GM12878 (cell line): ENCODE results near the gene COG4. TPM values are rescaled to one million over a fixed set of nuclear protein-coding genes. Genes with fewer than 3 reads are reported as not detected.
A peak's percentile ranks its signal among the peaks of the same experiment; 100 is the strongest.

Experiments used
- ATAC-seq: fragments of 200-7000 bp; cut with Tn5 transposase; 3 replicates; pipeline ENCODE4 v1.9.1; 2020; ENCODE audit warnings: mild to moderate bottlenecking, moderate library complexity
- BruUV-seq: library from RNA; stranded (reverse); fragments of 400-500 nt; replicated peaks from 2 replicates; lab custom pipeline; 2021; lab: Mats Ljungman, UMichigan
- CTCF ChIA-PET: fragments of 300-600 bp; sonication (Branson Sonifier 250); formaldehyde crosslinking; extraction: SDS; loops from one replicate; lab custom pipeline; 2021; ENCODE audit warnings: inconsistent platforms; lab: Yijun Ruan, JAX
- POLR2A ChIA-PET: fragments of 350-600 bp; formaldehyde crosslinking; extraction: SDS; loops from one replicate; lab custom pipeline; 2021; ENCODE audit warnings: inconsistent platforms; lab: Charles Lee
- RAD21 ChIA-PET: fragments of 300-600 bp; sonication (Branson Sonifier 250); formaldehyde crosslinking; loops from one replicate; lab custom pipeline; 2023; ENCODE audit warnings: antibody characterized with exemption; ENCODE audit not compliant: unreplicated experiment; lab: Charles Lee
- SMC1A ChIA-PET: fragments of 300-600 bp; sonication (Branson Sonifier 250); formaldehyde crosslinking; loops from one replicate; lab custom pipeline; 2023; ENCODE audit not compliant: unreplicated experiment, uncharacterized antibody; lab: Charles Lee
- DNase-seq: peaks from one replicate; pipeline ENCODE4 v3.0.0-alpha.2; 2011; ENCODE audit warnings: low read depth, low spot score
- FAIRE-seq: peaks from 3 replicates; lab custom pipeline; 2011; peaks lifted over from hg19 to GRCh38; lab: Jason Lieb, UNC
- H2AFZ ChIP-seq: 2 replicates; pipeline ENCODE4 v1.6.0; 2011; ENCODE audit warnings: low read depth, low read length, control low read depth; ENCODE audit not compliant: control insufficient read depth
- H3K27ac ChIP-seq: 2 replicates; pipeline ENCODE4 v1.5.1; 2011; ENCODE audit warnings: control low read depth; ENCODE audit not compliant: control insufficient read depth, insufficient read depth
- H3K27me3 ChIP-seq, 2 experiments: replicated peaks in 1 of 2; 2 replicates each; pipeline versions ENCODE4 v1.6.0 to v1.6.1; 2011; ENCODE audit warnings: low read length in 1 of 2; ENCODE audit not compliant: control insufficient read depth in 2 of 2, insufficient read depth in 2 of 2
- H3K36me3 ChIP-seq, 2 experiments: 2 replicates each; pipeline ENCODE4 v1.5.1; 2011; ENCODE audit warnings: low read length in 1 of 2; ENCODE audit not compliant: control insufficient read depth in 2 of 2, insufficient read depth in 2 of 2
- H3K4me1 ChIP-seq: 2 replicates; pipeline ENCODE4 v1.6.1; 2011; ENCODE audit warnings: mild to moderate bottlenecking, low read length, moderate library complexity, mixed read lengths; ENCODE audit not compliant: control insufficient read depth, insufficient read depth
- H3K4me2 ChIP-seq: 2 replicates; pipeline ENCODE4 v1.6.0; 2011; ENCODE audit warnings: control low read depth; ENCODE audit not compliant: control insufficient read depth, insufficient read depth
- H3K4me3 ChIP-seq: fragments of 200-600 bp; sonication (generic); 2 replicates; pipeline ENCODE4 v1.5.1; 2016
- H3K79me2 ChIP-seq: 2 replicates; pipeline ENCODE4 v1.6.0; 2011; ENCODE audit warnings: low read length; ENCODE audit not compliant: control insufficient read depth, insufficient read depth
- H3K9ac ChIP-seq: 2 replicates; pipeline ENCODE4 v1.8.0; 2011; ENCODE audit warnings: low read length, control low read depth, mixed read lengths; ENCODE audit not compliant: control insufficient read depth, insufficient read depth
- H3K9me3 ChIP-seq: replicated peaks from 3 replicates; pipeline ENCODE4 v1.5.1; 2011; ENCODE audit warnings: mild to moderate bottlenecking, low read length; ENCODE audit not compliant: control insufficient read depth, insufficient read depth
- H4K20me1 ChIP-seq: 2 replicates; pipeline ENCODE4 v1.6.0; 2011; ENCODE audit not compliant: control insufficient read depth, insufficient read depth
- EP300 ChIP-seq, 2 experiments: fragments of 150-350 bp in 1 of 2; IDR thresholded peaks; 2 replicates each; pipeline ENCODE4 v1.6.1; 2011 to 2012; ENCODE audit warnings: low read depth in 2 of 2, low read length in 2 of 2, borderline replicate concordance in 1 of 2, improper control_type of control experiment in 1 of 2, inconsistent platforms in 1 of 2; ENCODE audit not compliant: control insufficient read depth in 1 of 2
- HDAC6 ChIP-seq: fragments of 200-600 bp; sonication (generic); IDR thresholded peaks from one replicate; pipeline ENCODE4 v1.8.0; 2017; ENCODE audit warnings: antibody characterized with exemption; ENCODE audit not compliant: unreplicated experiment
- POLR2AphosphoS5 ChIP-seq: IDR thresholded peaks from 2 replicates; pipeline ENCODE4 v1.6.1; 2011; ENCODE audit warnings: mild to moderate bottlenecking, low read length, inconsistent platforms
- RFX5 ChIP-seq: IDR thresholded peaks from 2 replicates; pipeline ENCODE4 v1.6.1; 2011; ENCODE audit warnings: low read depth, low read length, improper control_type of control experiment
- WGBS: methylation state at CpG from one replicate; pipeline ENCODE4 v1.1.6; 2016; ENCODE audit warnings: low lambda C conversion rate; ENCODE audit not compliant: insufficient replicate concordance, insufficient coverage; ENCODE audit errors: missing lambda C conversion rate; 5-methylcytosine and 5-hydroxymethylcytosine counted together
- in situ Hi-C: fragments of 300-500 bp; cut with MboI; formaldehyde crosslinking; loops from 9 replicates; pipeline ENCODE4 v1.14.3; 2018; ENCODE audit warnings: mixed read lengths
- intact Hi-C: fragments of 100-400 bp; cut with micrococcal nuclease; formaldehyde crosslinking; loops from one replicate; pipeline ENCODE4 v1.14.2; 2022; ENCODE audit not compliant: unreplicated experiment
- polyA plus RNA-seq, 11 experiments: library from polyadenylated mRNA; depleted of rRNA in 4 of 11; unstranded in 6 of 11; stranded (reverse) in 5 of 11; fragments of >200 nt; fragmentation: Nextera tagmentation in 4 of 11; fragmentation: Illumina TruSeq in 1 of 11; extraction: Ambion mirVana in 4 of 11; extraction: Trizol in 1 of 11; gene quantifications; 1 replicate in 1 of 11; 2 replicates in 10 of 11; pipeline versions ENCODE4 v1.2.1 to v1.2.3, GENCODE V29; 2011 to 2016; ENCODE audit warnings: inconsistent platforms in 2 of 11, missing spikeins in 2 of 11, low read depth in 1 of 11
- total RNA-seq, 4 experiments: library from RNA; depleted of rRNA in 3 of 4; stranded (reverse); fragments of >200 nt in 3 of 4; fragmentation: Illumina TruSeq in 1 of 4; extraction: Trizol in 1 of 4; gene quantifications; 2 replicates each; pipeline versions ENCODE4 v1.2.1 to v1.2.3, GENCODE V29; 2013 to 2021
- TF ChIP-seq, protein P1 (sequence below): fragments of 150-350 bp; IDR thresholded peaks from 2 replicates; pipeline ENCODE4 v1.6.1; 2014; ENCODE audit warnings: mild to moderate bottlenecking, low read depth, low read length

COG4 gene
- total and polyA plus RNA-seq, 10 of the 15 experiments (the other 5 are each of a cell fraction or from before 2014, with no cell fraction given): 7.0 to 57.7 (median 33.0) TPM

DNA sequence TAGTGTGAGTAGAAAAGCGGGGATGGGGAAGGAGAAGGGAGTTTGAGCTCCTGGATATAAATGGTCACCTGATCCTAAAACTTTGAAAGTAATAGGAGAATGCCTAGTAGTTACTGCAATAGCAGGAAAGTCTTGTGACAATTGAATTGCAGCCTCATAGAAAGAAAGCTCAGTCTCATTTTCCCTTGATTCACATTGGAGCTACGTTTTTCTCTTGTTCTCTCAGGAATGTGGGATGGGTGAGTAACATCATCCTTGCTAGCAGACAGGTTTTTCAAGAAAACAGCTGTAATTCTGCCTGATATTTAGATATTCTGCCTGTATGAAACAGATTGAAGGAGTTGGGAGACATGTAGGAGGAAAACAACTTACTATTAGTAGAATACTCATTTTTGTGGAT lies 25.6 kb upstream of the COG4 start:
- WGBS: 63% methylated on average over 2 of the region's 2 CpGs
- CTCF ChIA-PET: interaction anchor here (1.4 to 1.5 kb wide), 2 partner anchors 15 to 40 kb away, joined by 4 to 5 read pairs; no protein-coding TSS in a partner anchor
- TSS peak; percentile 43 for BruUV-seq
- no peaks in the 10 kb centered on the region for H3K9me3 ChIP-seq
- RAD21 ChIA-PET: no interaction called here
- TF ChIP-seq EP300 (IDR thresholded peaks at IDR 0.05; ENCODE audit: borderline replicate concordance in 1 of 2, control insufficient read depth in 1 of 2, low read depth in 2 of 2, low read length in 2 of 2) (no peak), HDAC6 (no peak), RFX5 (no peak), POLR2AphosphoS5 (no peak)
- TF ChIP-seq, protein P1, sequence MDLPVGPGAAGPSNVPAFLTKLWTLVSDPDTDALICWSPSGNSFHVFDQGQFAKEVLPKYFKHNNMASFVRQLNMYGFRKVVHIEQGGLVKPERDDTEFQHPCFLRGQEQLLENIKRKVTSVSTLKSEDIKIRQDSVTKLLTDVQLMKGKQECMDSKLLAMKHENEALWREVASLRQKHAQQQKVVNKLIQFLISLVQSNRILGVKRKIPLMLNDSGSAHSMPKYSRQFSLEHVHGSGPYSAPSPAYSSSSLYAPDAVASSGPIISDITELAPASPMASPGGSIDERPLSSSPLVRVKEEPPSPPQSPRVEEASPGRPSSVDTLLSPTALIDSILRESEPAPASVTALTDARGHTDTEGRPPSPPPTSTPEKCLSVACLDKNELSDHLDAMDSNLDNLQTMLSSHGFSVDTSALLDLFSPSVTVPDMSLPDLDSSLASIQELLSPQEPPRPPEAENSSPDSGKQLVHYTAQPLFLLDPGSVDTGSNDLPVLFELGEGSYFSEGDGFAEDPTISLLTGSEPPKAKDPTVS: no peak
- TF ChIP-seq, all 136 proteins: peak for 0
- no peak for ATAC-seq
- Histone ChIP-seq H3K27ac (no peak overlapping the region), H3K79me2 (peaks cover 11% of the 10 kb centered on the region), H3K36me3 (peaks cover 32 to 61% of the 10 kb centered on the region in 2 experiments), H3K4me2 (no peak overlapping the region), H3K4me1 (no peaks in the 10 kb centered on the region), H3K4me3 (no peak overlapping the region), H4K20me1 (peaks cover 10% of the 10 kb centered on the region), H2AFZ (no peak overlapping the region), H3K9ac (no peak overlapping the region), H3K27me3 (no peaks in the 10 kb centered on the region)
- ChIA-PET POLR2A (interaction anchor here (1.3 kb wide), 1 partner anchor 11 kb away, joined by 3 read pairs; no protein-coding TSS in a partner anchor), SMC1A (interaction anchor here (0.7 to 1.1 kb wide), 4 partner anchors 8 to 25 kb away, joined by 3 to 5 read pairs (median 3); no protein-coding TSS in a partner anchor)
- DNase-seq: no peak
- no peak for FAIRE-seq
- intact Hi-C loops (no loop called here), in situ Hi-C loops (loop anchor here (5.0 kb wide), 1 partner anchor 282 kb away; no protein-coding TSS in a partner anchor)
